22Rv1 (cell line): ENCODE data around the gene PRR7.

Experiments
- H3K27ac ChIP-seq: fragments of 450-650 bp; 2 replicates; pipeline ENCODE4 v1.5.1; 2017
- ZFX ChIP-seq: fragments of 450-650 bp; IDR thresholded peaks from 2 replicates; pipeline ENCODE4 v1.6.1; 2017; ENCODE audit warnings: antibody characterized with exemption, borderline replicate concordance
- TF ChIP-seq, protein P1 (sequence below): fragments of 450-650 bp; IDR thresholded peaks from 2 replicates; pipeline ENCODE4 v1.5.1; 2017; ENCODE audit warnings: mild to moderate bottlenecking

PRR7 gene

DNA sequence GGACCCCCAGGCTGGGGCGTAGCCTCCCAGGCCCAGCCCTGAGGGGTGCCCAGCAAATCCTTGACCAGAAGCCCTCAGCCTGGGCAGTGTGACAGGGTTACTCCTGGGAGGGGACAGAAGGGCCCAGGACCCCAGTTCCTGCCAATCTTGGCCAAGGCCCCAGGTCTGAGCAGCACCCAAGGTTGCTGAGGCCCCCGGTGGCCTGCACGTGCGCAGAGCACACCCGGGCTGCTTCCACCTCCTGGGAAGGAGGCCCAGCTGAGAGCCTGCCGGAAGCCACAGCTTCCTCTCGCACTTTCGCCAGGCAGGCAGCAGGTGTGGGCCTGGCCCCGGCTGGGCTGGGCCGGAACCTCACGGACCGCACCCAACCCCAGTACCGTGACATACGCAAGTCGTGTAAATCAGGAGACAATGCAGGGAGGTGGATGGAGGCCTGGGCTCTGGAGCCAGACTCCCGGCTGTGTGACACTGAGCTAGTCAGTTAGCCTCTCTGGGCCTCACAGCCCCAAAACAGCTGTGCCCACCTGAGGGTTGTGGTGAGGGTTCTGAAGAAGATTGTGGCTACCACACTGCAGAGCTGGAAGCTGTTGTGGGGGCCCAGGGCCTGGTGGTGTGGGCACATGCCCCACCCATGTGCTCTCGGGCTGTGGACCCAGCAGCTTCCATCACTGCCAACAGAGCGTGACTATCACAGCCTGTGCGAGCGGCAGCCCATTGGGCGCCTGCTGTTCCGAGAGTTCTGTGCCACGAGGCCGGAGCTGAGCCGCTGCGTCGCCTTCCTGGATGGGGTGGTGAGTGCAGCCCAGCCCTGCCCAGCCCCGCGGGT, 15.1 kb upstream of the PRR7 start:
- no peak overlapping the region for H3K27ac ChIP-seq
- TF ChIP-seq ZFX: no peak
- TF ChIP-seq, protein P1, sequence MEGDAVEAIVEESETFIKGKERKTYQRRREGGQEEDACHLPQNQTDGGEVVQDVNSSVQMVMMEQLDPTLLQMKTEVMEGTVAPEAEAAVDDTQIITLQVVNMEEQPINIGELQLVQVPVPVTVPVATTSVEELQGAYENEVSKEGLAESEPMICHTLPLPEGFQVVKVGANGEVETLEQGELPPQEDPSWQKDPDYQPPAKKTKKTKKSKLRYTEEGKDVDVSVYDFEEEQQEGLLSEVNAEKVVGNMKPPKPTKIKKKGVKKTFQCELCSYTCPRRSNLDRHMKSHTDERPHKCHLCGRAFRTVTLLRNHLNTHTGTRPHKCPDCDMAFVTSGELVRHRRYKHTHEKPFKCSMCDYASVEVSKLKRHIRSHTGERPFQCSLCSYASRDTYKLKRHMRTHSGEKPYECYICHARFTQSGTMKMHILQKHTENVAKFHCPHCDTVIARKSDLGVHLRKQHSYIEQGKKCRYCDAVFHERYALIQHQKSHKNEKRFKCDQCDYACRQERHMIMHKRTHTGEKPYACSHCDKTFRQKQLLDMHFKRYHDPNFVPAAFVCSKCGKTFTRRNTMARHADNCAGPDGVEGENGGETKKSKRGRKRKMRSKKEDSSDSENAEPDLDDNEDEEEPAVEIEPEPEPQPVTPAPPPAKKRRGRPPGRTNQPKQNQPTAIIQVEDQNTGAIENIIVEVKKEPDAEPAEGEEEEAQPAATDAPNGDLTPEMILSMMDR: no peak

DNA sequence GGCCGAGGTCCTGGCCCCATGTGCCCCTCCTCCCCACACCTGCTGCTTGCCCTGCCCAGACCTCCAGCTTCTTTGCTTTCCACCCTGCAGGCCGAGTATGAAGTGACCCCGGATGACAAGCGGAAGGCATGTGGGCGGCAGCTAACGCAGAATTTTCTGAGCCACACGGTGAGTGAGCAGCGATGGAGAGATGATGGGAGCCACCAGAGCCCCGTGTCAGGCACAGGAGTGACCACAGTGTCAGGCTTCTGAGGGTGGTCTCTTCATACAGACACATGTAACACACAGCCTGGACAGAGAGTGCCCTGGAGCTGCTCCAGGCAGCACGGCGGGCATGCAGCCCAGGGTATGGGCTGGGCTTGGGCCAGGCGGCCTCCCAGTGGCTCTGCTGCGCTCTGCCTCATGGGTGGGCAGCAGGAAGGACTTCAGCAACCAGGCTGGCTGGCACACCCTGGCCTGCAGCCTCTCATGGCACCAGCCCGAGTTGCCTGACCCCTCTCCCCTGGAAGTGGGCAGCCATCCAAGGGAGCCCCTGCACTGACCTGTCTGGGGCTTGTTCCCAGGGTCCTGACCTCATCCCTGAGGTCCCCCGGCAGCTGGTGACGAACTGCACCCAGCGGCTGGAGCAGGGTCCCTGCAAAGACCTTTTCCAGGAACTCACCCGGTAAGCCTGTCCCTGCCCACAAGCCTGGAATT, 14.3 kb upstream of the PRR7 start:
- H3K27ac ChIP-seq: no peak overlapping the region
- TF ChIP-seq, protein P1: no peak
- TF ChIP-seq ZFX: no peak

DNA sequence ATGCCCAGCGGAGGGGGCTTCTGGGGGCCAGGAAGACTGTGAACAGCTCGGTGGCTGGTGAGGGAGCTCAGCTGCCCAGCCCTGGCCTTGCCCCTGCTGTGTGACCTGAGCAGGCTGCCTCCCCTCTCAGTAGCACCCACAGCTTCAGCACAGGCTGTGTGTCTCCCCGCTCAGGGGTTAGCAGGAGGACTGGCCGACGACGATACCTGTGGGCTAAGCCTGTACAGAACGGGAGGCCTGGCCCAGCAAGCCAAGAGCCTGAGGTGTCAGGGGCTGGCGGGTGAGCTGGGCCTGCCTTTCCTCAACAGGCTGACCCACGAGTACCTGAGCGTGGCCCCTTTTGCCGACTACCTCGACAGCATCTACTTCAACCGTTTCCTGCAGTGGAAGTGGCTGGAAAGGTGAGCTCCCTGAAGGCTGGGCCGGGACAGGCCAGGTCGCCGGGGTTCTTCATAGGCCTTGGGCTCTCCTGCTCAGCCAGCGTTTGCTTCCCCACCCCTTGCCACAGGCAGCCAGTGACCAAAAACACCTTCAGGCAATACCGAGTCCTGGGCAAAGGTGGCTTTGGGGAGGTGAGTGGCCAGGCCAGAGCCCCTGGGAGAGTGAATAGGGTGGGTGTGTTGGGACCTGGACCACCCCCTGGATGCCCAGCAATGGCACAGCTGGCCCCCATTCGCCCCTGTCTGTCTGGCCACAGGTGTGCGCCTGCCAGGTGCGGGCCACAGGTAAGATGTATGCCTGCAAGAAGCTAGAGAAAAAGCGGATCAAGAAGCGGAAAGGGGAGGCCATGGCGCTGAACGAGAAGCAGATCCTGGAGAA, 13.6 kb upstream of the PRR7 start:
- no peak for TF ChIP-seq ZFX
- TF ChIP-seq, protein P1: no peak
- no peak overlapping the region for H3K27ac ChIP-seq

DNA sequence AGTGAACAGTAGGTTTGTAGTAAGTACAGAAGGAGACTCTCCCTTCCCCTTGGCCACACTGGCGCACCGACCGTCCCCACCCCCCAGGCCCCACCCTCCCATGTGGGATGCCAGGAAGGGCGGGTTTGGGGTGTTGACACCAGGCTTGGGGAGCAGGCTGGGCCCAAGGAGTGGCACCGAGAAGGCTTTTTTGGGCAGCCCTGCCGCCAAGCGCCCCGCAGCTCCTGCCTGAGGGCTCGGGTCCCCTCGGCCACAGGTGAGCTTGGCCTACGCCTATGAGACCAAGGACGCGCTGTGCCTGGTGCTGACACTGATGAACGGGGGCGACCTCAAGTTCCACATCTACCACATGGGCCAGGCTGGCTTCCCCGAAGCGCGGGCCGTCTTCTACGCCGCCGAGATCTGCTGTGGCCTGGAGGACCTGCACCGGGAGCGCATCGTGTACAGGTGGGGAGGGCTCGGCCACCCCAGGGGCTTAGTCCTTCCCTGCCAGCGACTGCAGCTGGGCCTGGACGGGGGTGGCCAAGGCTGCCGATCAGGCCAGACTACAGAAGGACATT, 12.9 kb upstream of the PRR7 start:
- TF ChIP-seq, protein P1: no peak
- H3K27ac ChIP-seq: no peak overlapping the region

DNA sequence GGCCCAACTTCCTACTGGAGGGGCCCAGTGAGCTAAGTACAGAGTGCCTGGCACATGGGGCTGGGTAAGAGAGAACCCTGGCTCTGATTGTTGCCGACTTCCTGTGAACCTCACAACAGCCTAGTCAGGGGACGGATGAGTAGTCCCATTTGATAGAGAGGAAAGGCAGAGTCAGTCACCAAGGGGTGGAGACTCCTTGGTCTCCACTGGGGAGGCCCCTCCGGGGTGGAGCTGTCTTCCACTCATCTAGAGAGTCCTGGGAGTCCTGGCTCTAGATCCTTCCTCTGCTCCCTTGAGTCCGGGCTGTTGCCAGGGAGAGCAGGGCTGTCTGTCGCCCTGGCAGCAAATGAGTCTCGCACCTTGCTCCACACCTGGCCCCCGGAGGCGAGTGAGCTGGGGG, 12.2 kb upstream of the PRR7 start:
- H3K27ac ChIP-seq: no peak overlapping the region
- TF ChIP-seq, protein P1: no peak
- TF ChIP-seq ZFX: no peak

DNA sequence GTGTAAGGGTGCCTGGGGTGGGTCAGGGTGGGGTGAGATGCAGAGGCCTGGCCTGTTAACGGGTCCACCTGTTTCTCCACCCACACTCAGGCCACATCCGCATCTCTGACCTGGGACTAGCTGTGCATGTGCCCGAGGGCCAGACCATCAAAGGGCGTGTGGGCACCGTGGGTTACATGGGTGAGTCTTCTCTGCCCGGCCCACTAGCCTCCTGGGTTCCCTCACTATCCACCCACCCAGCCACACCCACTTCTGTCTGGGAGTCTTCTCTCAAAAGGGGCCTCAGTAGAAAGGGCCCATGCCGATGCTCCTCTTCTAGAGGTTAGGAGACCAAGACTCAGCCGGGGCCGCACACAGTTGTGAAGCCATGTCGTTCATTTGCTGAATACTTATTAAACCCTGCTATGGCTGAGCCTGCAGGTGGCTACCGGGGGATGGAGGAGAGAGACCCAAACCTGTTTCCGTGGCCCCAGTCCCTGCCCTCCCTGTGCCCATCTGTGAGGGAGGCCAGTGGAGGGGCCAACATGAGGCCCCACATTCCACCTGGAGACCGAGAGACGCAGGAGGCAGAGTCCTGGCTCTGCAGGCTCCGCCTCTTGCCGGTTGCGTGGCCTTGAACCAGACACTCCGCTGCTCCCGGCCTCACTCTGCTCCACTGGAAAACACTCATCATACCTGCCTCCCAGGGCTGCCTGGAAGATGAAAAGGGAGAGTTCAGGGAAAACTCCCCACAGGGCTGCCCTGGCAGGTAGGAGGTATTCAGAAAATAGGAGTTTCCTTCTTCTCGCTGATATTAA, 11.5 kb upstream of the PRR7 start:
- no peak overlapping the region for H3K27ac ChIP-seq
- TF ChIP-seq, protein P1: no peak
- no peak for TF ChIP-seq ZFX
